Endodermal cell (in vitro differentiated cells): Measurements from ENCODE around the gene P3H4. TPM values are rescaled to one million over a fixed set of nuclear protein-coding genes. Genes with fewer than 3 reads are reported as not detected.

Experiments
- DNase-seq: peaks from one replicate; pipeline ENCODE4 v3.0.0-alpha.2; 2017
- H3K27ac ChIP-seq: 2 replicates; pipeline ENCODE4 v1.5.1; 2013; ENCODE audit warnings: mild to moderate bottlenecking, low read depth, low read length, moderate library complexity
- H3K27me3 ChIP-seq: 2 replicates; pipeline ENCODE4 v1.6.1; 2013; ENCODE audit warnings: mild to moderate bottlenecking, low read length, moderate library complexity; ENCODE audit not compliant: insufficient read depth, control insufficient read depth, poor library complexity, severe bottlenecking
- H3K36me3 ChIP-seq: 2 replicates; pipeline ENCODE4 v1.7.0; 2013; ENCODE audit warnings: mild to moderate bottlenecking, low read length, moderate library complexity; ENCODE audit not compliant: control insufficient read depth, insufficient read depth
- H3K4me1 ChIP-seq: one replicate; pipeline ENCODE4 v1.7.0; 2013; ENCODE audit warnings: low read length; ENCODE audit not compliant: control insufficient read depth, insufficient read depth
- H3K4me3 ChIP-seq: 2 replicates; pipeline ENCODE4 v1.5.1; 2013; ENCODE audit warnings: mild to moderate bottlenecking, low read length, moderate library complexity
- H3K9ac ChIP-seq: 2 replicates; pipeline ENCODE4 v1.6.1; 2013; ENCODE audit warnings: mild to moderate bottlenecking, low read length, moderate library complexity; ENCODE audit not compliant: poor library complexity, severe bottlenecking; ENCODE audit errors: extremely low read depth
- H3K9me3 ChIP-seq: 2 replicates; pipeline ENCODE4 v1.6.1; 2013; ENCODE audit warnings: mild to moderate bottlenecking, low read length, moderate library complexity; ENCODE audit not compliant: control insufficient read depth
- H3K27ac Mint-ChIP-seq: 2 replicates; pipeline ENCODE4 v1.8.0; 2020; ENCODE audit warnings: mixed read lengths
- H3K27me3 Mint-ChIP-seq: 2 replicates; pipeline ENCODE4 v1.8.0; 2021; ENCODE audit warnings: mild to moderate bottlenecking, mixed read lengths; ENCODE audit not compliant: insufficient read depth
- H3K36me3 Mint-ChIP-seq: 2 replicates; pipeline ENCODE4 v1.8.0; 2020; ENCODE audit warnings: low read depth, mixed read lengths
- H3K4me1 Mint-ChIP-seq: 2 replicates; pipeline ENCODE4 v1.8.0; 2020; ENCODE audit warnings: mixed read lengths
- H3K4me3 Mint-ChIP-seq: 2 replicates; pipeline ENCODE4 v1.8.0; 2020; ENCODE audit warnings: mild to moderate bottlenecking, moderate library complexity, mixed read lengths
- H3K9me3 Mint-ChIP-seq: 2 replicates; pipeline ENCODE4 v1.8.0; 2020; ENCODE audit warnings: mild to moderate bottlenecking, mixed read lengths
- CTCF ChIP-seq: fragments of 200-600 bp; sonication (generic); conservative IDR thresholded peaks from 2 replicates; pipeline ENCODE4 v1.5.0; 2021; ENCODE audit warnings: antibody characterized with exemption, mild to moderate bottlenecking
- WGBS, 2 experiments: methylation state at CpG; one replicate each; pipeline versions ENCODE4 v1.1.5 to v1.1.7; 2013; ENCODE audit warnings: missing lambda C conversion rate in 2 of 2, mixed read lengths in 1 of 2; ENCODE audit not compliant: insufficient coverage in 1 of 2, insufficient read length in 1 of 2; 5-methylcytosine and 5-hydroxymethylcytosine counted together
- total RNA-seq, 2 donors: library from RNA; stranded (reverse); fragmentation: NEBNext Ultra II Directional in 1 of 2; extraction: Animal tissue kit (Norgen Biotek cat#: 25700) in 1 of 2; gene quantifications; 2 replicates in 1 of 2; 3 replicates in 1 of 2; pipeline ENCODE4 v1.2.1, GENCODE V29; 2021

Gene P3H4
- total RNA-seq, 2 donors from 2014 or later: 23.9 to 40.6 TPM

- H3K9me3 ChIP-seq: no peaks in the 10 kb centered on the region
- no peak for DNase-seq
- Mint-ChIP-seq H3K27me3 (peaks cover 5% of the 10 kb centered on the region), H3K27ac (no peak overlapping the region), H3K4me3 (no peak overlapping the region), H3K4me1 (peaks cover 32% of the 10 kb centered on the region), H3K36me3 (no peaks in the 10 kb centered on the region), H3K9me3 (no peaks in the 10 kb centered on the region)
- no peak overlapping the region for H3K4me3 ChIP-seq
- no peak overlapping the region for H3K9ac ChIP-seq
- 88 to 95% methylated on average over 7 to 10 of the region's 10 CpGs for WGBS, 2 experiments
- no peak overlapping the region for H3K27ac ChIP-seq
- no peak for TF ChIP-seq CTCF
- peaks cover 24% of the 10 kb centered on the region for H3K4me1 ChIP-seq
- H3K27me3 ChIP-seq: no peaks in the 10 kb centered on the region
- no peaks in the 10 kb centered on the region for H3K36me3 ChIP-seq
Measured at GRCh38 chr17:41796121-41796895, 15.4 kb downstream of the P3H4 start.

GRCh38 chr17:41794540-41794975 lies 17.2 kb downstream of the P3H4 start:
- Mint-ChIP-seq H3K36me3 (no peaks in the 10 kb centered on the region), H3K27ac (peak overlapping the region; percentile 30), H3K9me3 (no peaks in the 10 kb centered on the region), H3K4me3 (no peak overlapping the region), H3K4me1 (peaks cover 25% of the 10 kb centered on the region), H3K27me3 (peaks cover 11% of the 10 kb centered on the region)
- TF ChIP-seq CTCF: no peak
- Histone ChIP-seq H3K4me3 (no peak overlapping the region), H3K4me1 (peaks cover 19% of the 10 kb centered on the region), H3K9me3 (no peaks in the 10 kb centered on the region), H3K36me3 (no peaks in the 10 kb centered on the region), H3K27me3 (no peaks in the 10 kb centered on the region), H3K9ac (no peak overlapping the region), H3K27ac (no peak overlapping the region)
- no peak for DNase-seq
- 86 to 91% methylated on average over 4 to 5 of the region's 5 CpGs for WGBS, 2 experiments

GRCh38 chr17:41793784-41794539 lies 17.8 kb downstream of the P3H4 start:
- no peaks in the 10 kb centered on the region for H3K36me3 Mint-ChIP-seq
- TF ChIP-seq CTCF: peak; percentile 41
- H3K27ac ChIP-seq: no peak overlapping the region
- H3K27me3 ChIP-seq: no peaks in the 10 kb centered on the region
- H3K4me3 ChIP-seq: peak overlapping the region; percentile 6
- H3K27ac Mint-ChIP-seq: peak overlapping the region; percentile 82
- peaks cover 22% of the 10 kb centered on the region for H3K4me1 Mint-ChIP-seq
- H3K27me3 Mint-ChIP-seq: peaks cover 16% of the 10 kb centered on the region
- H3K9me3 ChIP-seq: no peaks in the 10 kb centered on the region
- H3K36me3 ChIP-seq: no peaks in the 10 kb centered on the region
- peak overlapping the region; percentile 36 for H3K4me3 Mint-ChIP-seq
- peak overlapping the region; percentile 35 for H3K9ac ChIP-seq
- no peaks in the 10 kb centered on the region for H3K9me3 Mint-ChIP-seq
- peak; percentile 96 for DNase-seq
- peaks cover 19% of the 10 kb centered on the region for H3K4me1 ChIP-seq
- WGBS, 2 experiments: 29 to 36% methylated on average over 8 to 14 of the region's 14 CpGs
